CD1c-positive myeloid dendritic cell (primary cell): ENCODE measurements around the gene NDOR1.

Source experiments
- DNase-seq: peaks from one replicate; pipeline ENCODE4 v3.0.0-alpha.2; 2016; ENCODE audit errors: extremely low spot score

The NDOR1 gene

DNA sequence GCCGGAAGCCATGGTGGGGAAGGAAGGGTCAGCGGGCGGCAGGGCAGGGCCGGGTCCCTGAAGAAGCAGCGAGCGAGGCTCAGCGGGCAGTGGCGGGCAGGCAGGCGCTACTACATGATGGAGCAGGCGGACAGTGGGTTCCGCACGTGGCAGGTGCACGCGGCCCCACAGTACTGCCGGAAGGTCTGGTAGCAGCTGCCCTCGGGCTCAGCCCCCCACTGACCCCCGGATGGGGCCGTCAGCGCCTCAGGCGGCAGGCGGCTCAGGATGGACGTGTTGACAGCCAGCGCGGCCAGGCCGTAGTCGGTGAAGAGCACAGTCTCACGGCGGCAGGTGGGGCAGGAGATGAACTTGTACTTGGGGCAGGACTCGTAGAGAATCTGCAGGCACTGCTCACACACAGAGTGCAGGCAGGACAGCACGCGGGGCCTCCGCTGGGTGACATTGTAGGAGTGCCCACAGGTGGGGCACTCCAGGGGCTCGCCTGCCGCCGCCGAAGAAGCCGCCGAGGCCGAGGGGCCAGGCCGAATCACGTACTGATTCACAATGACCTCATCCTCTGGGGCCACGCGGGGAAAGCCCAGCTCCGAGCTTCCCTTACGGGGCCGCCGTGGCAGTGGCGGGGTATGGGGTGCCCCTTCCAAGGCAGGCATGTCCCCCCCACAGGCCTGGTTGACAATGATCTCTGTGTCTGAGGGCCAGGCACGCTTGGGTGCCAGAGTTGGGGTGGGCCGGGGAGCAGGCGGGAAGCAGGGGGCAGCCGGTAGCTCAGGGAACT is 15.0 kb downstream of the NDOR1 start:
- no peak for DNase-seq

DNA sequence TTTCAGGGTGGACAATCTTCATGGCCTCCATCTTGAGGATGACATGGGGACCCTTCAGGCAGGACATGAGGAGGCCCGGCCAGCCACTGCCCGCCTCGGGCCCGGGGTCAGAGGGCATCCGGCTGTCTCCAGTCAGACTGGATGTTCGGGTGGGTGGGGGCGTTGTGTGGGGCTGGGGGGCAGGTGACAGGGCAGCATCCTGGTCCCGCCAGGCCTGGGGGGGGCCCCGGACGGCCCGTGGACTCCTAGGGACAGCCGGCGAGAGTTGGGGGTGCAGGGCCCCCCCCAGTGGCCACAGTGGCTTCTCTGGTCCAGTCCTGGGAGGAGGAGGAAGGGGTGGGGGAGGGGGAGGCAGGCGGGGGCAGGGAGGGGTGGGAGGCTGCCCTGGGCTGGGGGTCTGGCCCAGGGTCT is 15.6 kb downstream of the NDOR1 start:
- DNase-seq, result no peak

DNA sequence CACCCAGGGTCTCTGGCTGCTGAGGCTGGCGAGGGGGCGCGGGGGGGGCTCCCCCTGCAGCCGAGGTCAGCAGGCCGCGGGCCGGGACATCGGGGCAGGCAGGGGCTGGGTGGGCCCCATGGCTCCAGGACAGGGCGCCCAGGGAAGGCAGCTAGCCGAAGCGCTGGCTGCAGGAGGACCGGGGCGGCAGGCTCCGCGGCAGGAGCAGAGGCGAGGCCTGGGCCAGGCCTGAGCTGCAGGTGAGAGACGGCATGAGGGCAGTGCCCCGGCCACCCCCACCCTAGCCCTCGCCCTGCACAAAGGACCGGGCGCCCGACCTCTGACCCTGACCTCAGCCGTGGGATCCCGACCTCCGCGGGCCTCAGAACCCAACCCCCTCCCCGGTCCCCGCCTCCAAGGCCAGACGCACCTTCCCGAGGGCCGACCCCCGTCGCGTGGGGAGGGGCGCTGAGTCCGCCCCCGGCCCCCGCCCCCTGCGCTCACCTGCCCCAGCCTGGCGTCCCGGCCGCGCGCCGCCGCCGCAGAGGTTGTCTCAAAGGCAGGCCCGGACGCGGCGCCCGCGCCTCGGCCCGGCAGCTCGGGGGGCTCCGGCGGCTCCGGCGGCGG is 16.1 kb downstream of the NDOR1 start:
- no peak for DNase-seq

DNA sequence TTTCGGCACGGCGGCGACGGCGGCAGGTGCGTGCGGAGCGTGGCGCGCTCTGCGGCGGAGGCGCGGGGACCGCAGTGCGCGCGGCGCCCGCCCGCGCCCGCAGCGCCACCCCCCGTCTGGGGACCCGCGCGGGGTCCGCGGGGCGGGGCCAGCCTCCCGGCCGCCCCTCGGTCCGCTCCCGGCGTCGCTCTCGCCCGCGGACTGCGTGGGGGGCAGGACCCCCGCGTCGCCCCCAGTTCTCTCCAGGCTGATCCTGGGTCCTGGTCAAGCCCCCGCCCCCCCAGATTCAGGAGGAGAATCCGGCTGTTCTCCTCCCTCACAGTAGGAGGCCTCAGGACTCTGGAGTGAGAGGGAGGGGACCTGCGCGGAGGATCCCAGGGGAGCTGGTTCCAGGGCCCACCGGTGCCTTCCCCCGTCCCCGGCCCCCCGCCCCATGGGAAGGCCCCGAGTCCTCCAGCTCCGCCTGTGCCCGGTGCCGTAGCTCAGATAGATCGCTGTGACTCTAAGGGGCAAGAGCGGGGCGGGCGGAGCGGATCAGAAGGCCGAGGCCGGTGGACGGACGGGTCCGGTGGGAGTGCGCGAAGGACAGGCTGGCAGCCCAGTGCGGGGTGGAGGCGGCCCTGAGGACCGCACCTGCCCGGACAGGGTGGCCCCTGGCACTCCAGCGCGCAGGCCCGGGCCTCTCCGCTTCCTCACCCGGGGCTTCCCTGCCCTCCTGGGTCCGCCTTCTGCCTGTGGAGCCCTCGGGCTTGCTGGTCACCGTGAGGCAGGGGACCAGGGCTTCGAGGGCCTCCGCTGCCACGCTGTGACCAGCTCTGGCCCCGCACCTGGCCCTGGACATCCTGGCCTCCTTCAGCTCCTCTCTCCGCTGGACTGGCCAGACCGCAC is 16.9 kb downstream of the NDOR1 start, which contains the start of gene RNF208:
Gene RNF208 (minus strand): TSS at position 51 of the 888 bp plus-strand sequence. CDS start 1,028 bp downstream, outside the sequence.
- no peak for DNase-seq

DNA sequence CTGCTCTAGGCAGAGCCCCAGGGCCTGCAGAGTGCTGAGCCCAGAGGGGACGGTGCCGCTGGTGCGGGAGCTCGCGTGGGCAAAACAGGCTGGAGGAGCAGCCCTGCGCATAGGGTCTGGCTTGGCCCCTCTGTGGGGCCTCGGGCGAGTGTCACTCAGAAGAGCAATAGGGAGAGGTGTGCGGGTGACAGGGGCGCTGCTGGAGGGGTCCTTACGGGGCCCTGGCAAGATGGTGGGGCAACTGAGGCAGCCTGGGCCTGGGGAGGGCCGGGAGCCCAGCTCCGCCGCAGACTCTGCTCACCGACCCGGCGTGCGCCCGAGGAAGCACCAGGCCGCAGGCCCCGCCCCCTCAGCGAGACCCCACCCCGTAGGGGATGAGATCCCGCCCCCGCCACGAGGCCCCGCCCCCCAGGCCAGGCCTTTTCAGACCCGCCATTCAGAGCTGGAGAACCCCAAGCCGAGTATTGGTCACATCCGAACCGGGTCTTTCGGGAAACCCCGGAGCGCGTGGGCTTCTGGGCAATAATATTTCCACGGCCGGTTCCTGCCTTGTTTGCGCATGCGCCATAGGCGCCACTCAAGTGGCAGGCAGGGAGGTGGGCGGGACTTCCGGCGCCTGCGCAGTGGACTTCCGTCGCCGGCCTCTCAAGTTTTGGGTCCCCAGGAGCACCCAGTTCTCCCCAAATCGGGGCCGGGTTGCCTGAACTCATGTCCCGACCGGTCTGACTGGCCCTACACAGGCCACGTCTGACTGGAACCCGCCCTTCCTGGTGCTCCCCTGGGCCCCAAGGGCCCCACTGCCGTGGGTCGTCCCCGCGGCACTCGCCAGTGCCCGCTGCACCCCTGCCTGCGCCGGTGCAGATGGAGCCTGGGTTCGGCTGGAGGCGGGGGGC is 17.8 kb downstream of the NDOR1 start:
- peak; percentile 100 for DNase-seq

DNA sequence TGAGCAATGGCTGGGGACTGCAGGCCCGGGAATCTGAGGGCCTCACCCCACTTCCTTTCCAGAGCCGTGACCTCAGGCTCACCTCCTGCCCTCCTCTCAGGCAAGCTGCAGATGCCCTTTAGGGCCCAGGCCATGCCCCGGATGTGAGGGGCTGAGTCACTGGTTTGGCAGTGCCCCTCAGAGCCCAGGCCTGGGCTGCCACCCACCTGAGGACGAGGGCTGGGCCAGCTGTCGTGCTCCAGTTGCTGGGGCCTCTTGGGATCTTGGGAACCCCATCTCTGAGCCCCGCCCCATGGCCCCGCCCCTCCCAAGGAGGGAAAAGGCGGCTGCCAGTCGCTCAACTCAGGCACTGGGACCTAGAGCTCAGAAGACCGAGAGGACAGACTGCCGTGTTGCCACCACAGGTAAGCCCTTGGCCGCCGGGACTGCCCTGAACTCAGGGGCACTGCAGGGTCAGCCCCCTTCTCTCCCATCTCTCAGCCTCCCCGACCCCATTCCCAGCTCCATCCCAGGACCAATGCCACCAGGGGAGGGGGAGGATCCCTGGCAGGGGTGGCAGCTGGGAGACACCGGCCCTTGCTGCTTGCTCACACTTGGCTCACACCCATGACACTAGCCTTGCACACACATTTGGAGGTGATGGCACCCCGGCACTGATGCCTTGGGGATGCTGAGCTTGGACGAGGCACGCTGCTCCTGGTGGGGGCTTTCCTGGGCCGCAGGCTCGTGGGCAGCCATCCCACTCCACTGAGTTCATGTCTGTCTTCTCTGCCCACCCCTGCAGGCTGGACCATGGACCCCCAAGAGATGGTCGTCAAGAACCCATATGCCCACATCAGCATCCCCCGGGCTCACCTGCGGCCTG is 19.6 kb downstream of the NDOR1 start, which contains the start of gene CYSRT1:
Gene CYSRT1 (plus strand): TSS at position 345 of the 865 bp plus-strand sequence. CDS start 448 bp downstream, at position 793.
- DNase-seq, result peak; percentile 42

DNA sequence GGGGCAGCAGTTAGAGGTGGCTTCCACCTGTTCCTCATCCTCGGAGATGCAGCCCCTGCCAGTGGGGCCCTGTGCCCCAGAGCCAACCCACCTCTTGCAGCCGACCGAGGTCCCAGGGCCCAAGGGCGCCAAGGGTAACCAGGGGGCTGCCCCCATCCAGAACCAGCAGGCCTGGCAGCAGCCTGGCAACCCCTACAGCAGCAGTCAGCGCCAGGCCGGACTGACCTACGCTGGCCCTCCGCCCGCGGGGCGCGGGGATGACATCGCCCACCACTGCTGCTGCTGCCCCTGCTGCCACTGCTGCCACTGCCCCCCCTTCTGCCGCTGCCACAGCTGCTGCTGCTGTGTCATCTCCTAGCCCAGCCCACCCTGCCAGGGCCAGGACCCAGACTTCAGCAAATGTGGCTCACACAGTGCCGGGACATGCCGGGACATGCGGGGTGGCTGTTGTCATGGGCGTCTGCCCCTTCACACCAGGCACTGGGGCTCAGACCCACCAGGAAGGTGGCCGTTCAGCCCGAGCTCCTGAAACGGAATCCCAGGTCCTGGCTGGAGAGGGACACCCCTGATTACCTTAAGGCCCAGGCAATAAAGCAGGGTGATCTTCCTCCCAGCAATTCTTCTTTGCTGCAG is 20.3 kb downstream of the NDOR1 start:
- no peak for DNase-seq

DNA sequence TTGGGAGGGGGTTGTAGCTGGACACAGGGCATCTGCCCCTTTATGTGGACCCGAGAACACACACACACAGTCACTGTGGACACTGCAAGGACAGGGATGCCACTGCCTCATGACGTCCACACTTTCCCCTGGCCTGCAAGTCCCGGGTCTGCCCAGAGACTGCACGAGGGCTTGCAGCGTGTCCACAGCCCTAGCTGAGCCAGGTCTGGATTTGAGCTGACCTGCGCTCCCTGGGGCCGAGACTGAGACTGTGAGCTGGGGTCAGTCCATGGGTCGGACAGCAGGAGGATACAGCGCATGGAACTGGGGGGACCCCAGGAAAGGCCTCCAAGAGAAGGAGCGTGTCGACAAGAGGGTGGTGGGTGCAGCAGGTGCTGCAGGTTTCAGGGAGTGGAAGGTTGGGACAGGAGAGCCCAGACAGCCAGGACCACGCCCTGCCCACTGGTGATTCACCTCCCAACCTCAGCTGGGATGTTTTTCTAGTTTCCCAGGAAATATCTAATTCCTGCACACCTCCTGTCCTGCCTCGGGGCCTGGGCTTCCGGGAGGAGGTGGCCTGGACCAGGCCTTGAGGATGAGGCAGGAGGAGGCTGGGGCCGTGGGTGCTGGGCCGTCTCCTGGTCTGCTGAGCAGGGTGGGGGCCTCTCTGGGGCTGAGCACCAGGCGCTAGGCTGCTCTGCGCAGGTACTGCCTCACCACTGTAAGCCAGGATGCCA is 21.0 kb downstream of the NDOR1 start:
- no peak for DNase-seq

DNA sequence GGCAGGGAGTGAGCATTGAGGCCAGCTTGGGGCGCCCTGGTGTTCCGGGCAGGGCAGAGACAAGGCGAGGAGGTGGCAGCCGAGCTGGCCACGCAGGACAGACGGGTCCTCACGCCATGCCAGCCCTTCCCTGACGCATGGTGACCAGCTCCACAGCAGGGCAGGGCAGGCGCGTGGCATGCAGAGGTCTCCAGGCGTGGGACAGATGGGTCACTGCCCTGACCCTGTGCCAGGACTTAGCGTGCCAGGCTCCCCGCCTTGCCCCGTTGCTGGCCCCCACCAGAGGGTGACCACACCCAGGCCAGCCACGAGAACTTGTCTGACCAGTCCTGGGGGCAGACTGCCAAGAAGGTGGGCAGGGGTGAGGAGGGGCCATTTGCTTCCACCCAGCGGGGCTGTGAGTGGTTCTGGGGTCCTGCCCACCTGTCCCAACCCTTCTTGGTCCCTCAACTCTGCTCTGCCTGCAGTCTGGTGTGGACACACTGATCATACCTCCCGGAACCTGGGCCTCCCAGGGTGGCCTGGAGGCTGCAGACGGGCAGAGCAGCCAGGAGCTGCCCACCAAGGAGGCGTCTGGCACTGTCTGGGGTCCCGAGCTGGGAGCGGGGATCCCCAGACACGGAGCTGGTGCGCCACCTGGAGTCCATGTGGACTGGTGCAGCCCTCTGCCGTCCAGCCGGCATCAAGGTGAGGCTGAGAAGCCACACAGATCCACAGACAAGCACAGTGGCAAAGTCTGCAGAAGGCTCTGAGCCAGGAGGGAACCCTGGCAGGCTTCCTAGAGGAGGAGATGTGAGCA is 21.8 kb downstream of the NDOR1 start, which contains the start of gene RNF224:
Gene RNF224 (plus strand): TSS at position 449 of the 799 bp plus-strand sequence. CDS start 834 bp downstream, outside the sequence.
- DNase-seq, result peak; percentile 79

DNA sequence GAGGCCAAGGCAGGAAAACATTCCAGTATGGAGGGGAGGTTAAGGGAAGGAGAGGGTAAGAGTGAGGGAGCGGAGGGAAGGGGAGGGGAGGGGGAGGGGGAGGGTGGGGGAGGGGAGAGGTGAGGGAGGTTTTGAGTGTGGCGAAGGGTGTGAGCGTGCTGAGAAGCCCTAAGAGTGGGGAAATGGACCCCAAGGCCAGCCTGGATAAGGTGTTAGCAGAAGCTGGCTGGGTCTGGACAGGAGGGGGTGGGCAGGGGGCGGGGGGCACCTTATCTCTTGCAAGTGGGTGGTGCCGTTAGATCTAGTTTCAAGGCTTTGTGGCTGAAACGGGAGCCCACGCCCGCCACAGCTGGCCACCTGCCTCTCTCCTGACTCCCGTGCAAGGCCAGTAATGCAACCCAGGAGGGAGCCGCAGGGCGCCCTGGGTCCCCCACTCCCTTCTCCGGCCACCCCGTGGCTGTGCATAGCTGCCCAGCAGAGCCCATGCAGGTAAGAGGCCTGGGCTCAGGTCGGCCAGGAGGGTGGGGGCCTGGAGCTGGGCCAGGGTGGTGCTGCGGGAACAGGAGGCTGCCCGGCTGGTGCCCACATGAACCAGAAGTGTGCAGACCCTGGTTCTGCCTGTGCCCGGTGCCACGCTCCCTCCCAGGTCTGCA is 22.5 kb downstream of the NDOR1 start:
- DNase-seq, result no peak

DNA sequence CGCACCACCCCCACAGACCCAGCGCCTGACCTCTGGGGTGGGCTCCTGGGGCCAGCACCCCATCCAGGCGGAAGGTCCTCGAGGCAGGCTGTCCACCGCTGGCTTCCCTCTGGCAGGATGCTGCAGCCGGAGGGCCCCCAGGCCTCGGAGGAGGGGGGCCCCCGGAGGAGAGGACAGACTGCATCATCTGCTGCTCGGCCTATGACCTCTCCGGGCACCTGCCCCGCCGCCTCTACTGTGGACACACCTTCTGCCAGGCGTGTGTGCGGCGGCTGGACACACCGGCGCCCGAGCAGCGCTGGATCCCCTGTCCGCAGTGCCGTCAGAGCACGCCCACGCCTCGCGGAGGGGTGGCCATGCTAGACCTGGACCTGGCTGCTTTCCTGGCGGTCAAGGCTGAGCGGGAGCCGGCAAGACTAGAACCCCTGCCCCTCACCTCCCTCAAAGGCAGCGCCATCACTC is 23.0 kb downstream of the NDOR1 start:
- DNase-seq, result no peak

DNA sequence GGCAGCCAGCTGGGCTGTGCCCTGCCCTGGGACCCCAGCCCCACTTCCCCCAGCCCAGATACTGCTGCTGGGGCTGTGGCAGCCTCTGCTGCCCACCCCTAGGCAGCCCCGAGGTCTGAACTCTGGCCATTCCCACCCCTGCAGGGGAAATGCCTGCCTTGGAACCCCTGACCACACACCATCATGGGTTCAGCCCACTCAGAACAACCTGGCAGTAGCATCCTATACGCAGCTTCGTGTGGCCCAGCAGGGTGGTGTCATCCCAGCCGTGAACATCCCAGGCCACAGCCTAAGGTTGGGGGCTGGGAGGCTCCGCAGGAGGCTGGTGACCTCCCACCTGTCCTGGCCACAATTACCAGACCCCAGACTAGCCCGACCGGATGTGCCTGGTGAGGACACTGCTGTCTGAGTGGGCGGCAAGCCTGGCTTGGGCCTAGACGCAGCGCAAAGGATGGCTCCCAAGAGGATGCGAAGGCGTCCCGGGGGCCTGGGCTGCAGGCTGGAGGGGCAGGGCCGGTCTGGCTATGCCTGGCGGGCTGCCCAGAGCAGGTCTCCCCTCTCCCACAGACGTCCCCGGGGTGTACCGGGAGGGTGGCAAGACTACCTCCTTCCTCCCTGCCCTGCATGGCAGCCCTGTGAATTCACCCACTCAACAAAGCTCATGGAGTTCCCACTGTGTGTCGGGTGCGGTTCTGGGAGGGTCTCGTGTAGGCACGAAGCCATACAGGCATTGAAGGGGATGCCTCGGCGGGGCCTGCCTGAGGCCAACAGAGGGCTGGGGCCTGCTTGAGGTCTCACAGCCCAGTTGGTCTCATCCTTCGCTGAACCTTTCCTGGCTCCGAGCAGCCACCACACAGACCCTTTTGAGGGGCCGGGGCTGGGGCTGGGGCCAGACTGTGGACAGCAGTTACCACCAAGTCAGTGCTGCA is 23.7 kb downstream of the NDOR1 start:
- no peak for DNase-seq

DNA sequence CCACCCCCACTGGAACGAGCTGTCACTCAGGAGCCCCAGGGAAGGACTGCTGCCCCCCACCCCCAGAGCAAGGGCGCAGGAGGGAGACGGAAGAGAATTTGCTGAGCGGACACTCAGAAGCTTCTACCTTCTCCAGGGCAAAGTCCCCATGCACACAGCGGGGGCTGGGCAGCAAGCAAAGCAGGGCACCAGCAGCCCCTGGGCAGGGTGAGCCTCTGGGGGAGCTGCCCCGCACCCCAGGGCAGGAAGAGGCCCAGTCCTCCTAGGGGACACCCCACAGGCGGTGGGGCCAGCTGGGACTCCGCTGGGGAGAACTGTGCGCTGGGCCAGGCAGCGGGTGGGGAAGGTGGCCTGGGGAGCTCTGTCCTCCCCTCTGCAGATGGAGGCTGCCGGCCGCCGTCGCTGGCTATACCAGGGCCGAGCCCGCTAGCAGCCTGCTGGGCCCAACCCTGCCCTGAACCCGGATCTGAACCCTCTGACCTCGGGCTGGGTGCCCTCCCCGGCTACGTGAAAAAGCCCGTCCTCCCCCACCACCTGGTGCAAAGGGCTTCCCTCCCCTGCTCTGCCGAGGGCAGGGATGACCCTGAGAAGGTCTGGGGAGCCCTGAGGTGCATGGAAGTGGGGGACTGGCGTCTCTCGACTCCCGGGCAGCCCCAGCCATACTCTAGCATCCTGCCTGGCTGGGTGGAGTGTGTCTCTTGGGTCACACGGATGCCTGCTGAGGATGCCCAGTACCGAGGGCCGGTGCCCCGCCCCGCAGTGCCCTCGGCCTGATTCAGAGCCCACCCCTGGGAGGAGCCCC is 24.6 kb downstream of the NDOR1 start:
- no peak for DNase-seq

DNA sequence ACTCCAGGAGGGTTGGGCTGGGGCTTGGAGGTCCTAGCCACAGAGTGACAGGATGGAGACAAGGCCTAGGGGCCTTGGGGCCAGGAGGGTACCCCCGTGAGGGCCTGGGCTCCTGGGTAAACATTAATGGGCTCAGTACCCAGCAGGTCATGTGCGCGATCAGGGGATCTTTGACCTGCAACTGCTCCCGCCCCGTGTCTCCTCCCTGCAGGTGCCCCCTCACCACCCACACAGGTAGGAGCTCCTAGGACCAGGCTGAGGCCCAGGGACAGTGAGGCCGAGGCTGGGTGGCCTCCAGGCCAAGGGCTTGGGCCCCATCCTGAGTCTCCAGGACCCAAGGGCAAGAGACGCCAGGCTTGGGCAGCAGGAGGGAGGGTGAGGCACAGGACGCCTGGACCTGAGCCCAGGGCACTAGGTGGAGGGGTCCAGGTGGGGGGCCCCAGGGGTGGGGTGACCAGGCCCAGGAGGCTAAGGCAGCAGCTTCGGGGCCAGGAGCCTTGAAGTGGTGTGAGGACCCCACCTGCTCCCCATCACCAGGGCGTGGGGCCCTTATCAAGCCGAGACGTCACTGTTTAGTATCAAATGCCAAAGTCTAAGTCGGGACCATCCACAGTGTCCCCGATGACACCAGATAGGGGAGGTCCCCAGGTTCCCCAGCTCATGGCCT is 25.3 kb downstream of the NDOR1 start, which contains the start of gene SLC34A3:
Gene SLC34A3 (plus strand): TSS at position 197 of the 667 bp plus-strand sequence. CDS start 802 bp downstream, outside the sequence.
- DNase-seq, result no peak
